ENCODE data around the gene SLIRP. TPM values are rescaled to one million over a fixed set of nuclear protein-coding genes. Genes with fewer than 3 reads are reported as not detected.
A peak's percentile ranks its signal among the peaks of the same experiment; 100 is the strongest.
"Not testable (repeated sequence)": the region's sequence is repeated elsewhere in the genome, so short reads cannot be mapped to it uniquely, and the experiment has no call there.

SLIRP gene
- total RNA-seq (2014; rRNA removed; shearing (Covaris generic)), result 382 and 479 TPM in 2 replicates

DNA sequence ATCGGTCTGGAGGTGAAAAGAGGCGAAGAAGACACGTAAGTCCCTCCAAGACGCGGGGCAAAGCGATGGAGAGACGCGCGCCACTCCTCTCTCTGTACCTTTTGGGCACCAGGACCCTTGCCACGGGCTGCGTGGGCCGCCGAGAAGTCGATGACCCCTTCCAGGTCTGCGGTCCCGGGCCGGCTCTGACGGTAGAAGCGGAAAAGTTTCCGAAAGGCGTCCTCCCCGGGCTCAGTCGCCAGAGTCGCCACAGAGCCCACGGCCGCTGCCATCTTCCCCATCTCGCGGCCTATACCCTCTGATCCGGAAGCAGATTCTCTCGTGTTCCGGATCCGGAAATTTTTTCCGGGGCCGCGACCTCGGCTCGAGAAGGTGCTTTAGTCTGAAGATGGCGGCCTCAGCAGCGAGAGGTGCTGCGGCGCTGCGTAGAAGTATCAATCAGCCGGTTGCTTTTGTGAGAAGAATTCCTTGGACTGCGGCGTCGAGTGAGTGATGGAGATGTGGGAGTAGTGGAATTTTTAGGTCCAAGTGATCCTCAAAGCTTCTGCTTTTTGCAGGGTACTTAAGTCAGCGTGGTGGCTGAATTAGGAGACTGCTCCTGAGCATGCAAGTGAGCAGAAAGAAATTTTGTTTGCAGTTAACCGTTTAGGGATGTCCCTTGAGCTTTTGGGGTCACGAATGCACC lies at the start of gene SLIRP, which contains the start of gene ALKBH1:
Gene SLIRP, plus strand, starts transcription at position 380 of the 685 bp plus-strand sequence. Its CDS starts 9 bp downstream, at position 389.
Gene ALKBH1, minus strand, starts transcription at position 300 of the 685 bp plus-strand sequence. Its CDS starts 19 bp downstream, at position 281.
- peak; percentile 65 for DNase-seq (ENCODE audit: low spot score)

DNA sequence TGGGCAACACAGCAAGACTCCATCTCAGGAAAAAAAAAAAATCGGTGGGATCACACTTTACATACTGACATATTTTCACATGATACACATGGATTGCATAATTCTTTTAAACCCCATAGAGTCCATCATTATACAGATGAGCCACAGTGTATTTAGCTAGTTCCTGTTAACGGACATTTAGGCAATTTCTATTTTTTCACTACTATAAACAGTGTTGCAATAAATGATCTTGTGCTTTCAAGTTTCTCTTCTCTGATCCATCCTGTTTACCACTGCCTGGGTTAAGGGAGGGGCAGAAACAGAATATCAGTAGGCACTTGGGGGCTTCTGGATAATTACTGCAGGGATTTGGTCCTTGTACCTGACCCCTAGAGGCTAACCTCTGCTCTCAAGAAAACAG lies 48.1 kb upstream of the SLIRP start:
- DNase-seq (ENCODE audit: low spot score), result no peak

DNA sequence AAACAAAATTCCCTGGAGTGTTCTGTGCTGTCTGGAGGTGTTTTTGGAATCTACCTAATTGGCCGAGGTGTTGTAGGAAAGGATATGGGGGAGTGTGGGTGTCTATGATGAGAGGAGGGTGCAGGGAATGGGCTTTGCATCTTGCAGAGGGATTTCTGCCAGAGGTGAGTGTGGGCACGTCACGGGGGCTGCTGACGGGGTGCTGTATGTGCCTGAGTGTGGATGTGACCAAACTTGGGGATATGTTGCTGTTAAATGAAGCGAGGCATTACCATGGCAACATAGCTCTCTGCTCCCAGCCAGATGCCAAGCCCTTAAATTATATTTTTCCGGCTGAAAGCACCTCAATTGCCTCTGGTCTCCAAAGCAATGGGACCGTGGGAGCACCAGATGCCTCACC lies 47.1 kb upstream of the SLIRP start:
- DNase-seq (ENCODE audit: low spot score), result no peak

DNA sequence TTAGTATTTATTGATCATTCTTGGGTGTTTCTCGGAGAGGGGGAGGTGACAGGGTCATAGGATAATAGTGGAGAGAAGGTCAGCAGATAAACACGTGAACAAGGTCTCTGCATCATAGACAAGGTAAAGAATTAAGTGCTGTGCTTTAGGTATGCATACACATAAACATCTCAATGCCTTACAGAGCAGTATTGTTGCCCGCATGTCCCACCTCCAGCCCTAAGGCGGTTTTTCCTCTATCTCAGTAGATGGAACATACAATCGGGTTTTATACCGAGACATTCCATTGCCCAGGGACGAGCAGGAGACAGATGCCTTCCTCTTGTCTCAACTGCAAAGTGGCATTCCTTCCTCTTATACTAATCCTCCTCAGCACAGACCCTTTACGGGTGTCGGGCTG lies 46.3 kb upstream of the SLIRP start:
- DNase-seq (ENCODE audit: low spot score), result not testable (repeated sequence)

DNA sequence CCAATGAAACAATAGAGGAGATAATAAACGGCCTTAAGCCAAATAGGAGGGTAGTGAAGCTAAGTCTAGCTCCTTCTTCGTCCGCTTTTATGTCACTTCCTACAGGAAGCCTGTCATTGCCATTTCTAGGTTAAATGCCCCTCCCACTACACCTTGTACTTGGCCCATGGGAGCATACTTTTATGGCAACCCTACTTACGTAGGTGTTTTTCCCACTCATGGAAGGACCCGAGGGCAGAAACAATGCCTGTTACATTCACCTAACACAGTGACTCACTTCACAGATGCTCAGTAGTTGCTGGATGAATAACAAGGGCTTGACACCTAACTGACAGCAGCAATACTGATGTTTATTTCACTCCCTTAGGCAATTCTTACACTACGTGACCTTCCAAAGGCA lies 44.6 kb upstream of the SLIRP start:
- peak; percentile 30 for DNase-seq (ENCODE audit: low spot score)

DNA sequence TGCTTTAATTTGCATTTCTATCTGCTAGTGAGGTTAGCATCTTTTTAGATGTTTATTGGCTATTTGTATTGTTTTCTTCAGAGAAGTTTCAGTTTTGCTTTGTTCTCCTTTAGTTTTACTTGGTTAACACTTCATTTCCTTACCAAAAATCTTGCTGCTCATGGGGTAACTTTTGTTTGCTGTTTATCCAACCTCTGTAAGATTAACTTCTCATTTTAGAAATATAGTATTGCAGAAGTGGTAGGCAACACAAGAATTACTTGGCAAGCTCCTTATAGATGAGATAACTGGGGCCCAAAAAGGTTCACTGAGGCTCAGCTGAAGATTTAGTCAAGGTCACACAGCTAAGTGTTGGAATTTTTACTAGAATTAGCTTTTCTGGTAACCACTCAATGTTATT lies 40.6 kb upstream of the SLIRP start:
- DNase-seq (ENCODE audit: low spot score), result no peak

DNA sequence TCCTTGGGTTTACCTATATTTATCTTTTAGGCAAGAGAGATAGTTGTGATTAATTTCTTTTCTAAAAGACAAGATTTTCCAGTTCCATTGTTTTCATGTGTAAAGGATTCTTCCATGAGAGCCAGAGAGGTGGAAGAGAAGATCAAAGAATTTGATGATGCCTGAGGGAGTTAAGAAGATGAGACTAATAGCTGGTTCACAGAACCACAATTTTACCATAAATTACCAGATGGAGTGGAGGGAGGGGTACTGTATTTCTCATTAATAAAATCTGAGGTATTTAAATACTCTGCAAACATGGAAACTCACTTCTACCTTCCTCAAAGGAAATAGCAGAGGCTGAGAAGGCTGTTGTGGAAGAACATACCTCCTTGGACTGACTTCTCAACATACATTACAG lies 34.7 kb upstream of the SLIRP start:
- no peak for DNase-seq (ENCODE audit: low spot score)

DNA sequence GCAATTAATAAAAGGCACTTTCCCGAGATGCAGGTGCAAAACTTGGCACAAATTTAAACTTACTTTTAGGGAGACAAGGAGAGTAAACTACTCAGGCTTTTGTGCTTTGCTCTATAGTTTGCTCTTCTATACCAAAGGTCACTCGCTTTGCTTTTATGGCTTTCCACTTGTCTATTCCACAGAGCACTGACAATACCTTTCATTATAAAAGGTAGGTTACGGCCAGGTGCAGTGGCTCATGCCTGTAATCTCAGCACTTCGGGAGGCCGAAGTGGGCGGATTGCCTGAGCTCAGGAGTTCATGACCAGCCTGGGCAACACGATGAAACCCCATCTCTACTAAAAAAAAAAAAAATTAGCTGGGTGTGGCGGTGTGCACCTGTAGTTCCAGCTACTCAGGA lies 33.0 kb upstream of the SLIRP start:
- no peak for DNase-seq (ENCODE audit: low spot score)

DNA sequence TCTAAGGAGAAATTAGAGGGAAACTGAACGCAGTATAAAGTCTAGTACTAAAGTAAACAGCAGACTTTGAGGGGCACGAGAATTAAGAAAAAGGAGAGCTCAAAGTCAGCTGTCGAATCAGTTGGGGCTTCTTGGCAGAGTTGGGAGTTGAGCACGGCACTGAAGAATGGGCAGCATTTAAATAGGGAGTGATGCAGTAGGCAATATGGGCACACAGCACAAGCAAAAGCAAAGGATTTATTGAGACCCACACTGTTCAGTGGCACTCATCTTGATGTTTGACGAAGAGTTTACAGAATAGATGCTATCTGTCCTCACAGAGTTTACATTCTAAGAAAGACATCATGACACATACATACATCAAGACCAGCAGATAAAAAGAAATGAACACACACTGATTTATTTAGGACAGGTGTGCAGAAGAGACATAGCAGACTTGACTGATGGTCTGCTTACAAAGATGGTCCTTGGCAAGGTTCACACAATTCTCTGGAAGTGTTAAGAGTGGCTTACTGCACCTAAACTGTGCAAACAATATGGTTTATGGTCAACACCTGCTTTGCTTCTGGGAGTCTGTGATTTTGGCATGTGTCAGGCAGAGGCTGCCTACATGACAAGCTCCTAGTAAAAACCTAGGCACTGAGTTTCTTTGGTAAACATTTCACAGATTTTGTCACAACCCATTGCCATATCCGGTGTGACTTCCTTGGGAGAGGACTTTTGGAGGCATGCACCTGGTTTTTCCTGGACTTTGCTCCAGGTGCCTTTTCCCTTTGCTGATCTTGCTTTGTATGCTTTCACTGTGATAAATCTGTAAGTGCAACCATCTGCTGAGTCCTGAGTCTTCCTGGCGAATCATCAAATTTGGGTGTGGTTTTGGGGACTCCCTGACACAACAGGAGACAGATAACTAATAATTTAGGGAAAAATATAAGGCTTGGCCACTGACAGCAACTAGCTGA lies 26.4 kb upstream of the SLIRP start:
- DNase-seq (ENCODE audit: low spot score), result peak; percentile 17

DNA sequence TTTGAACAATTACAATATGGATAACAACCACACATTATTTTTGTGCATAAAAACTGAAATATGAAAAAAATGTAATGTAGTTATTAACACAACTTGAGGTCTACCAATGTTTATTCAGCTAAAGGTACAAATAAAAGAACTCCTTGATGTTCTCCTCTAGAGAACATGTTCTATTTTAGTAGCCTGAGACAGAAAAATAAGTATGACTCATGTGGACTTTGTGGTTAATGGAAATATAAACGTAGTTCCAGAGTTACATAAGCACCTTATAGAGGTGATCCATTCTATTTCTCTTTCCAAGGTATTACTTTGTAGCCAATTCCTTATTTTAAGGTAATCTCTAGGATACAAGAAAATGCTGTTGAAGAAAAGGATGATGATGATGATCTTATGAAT lies 25.7 kb upstream of the SLIRP start:
- DNase-seq (ENCODE audit: low spot score), result peak; percentile 10

DNA sequence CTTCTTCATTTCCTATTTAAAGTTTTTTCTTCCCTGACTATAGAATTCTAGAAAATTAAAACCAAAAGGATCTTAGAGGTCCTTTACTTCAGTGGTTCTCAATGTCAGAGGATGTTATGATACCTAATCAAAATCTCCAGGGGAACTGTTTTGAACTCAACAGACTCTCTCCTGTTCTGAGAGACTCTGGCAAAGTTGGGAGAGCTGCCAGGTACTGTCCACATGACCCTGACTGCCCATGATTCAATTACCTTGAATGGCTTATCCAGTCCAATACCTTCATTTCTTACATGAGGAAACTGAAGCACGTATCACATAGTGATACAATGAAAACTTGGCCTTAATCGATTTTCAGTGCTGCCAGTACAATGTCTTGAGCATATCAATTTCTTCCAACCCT lies 16.6 kb upstream of the SLIRP start:
- DNase-seq (ENCODE audit: low spot score), result no peak

DNA sequence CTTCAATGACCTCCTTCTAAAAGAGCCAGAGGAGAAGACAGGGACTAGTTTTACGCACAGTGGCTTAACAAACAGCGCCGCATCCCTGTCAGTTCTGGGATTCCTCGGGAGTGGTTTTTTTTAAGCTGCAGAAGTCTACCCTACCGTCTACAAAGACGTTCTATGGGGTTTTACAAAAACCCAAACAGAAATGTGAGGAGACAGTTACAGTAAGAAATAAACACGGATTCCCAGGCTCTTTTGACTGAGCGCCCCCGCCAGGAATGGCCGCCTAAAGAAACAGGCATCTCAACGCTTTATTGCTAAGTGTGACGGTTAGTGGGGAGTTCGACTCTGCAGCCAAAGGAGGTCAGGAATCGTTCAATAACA lies 564 bp upstream of the SLIRP start:
- peak; percentile 20 for DNase-seq (ENCODE audit: low spot score)

DNA sequence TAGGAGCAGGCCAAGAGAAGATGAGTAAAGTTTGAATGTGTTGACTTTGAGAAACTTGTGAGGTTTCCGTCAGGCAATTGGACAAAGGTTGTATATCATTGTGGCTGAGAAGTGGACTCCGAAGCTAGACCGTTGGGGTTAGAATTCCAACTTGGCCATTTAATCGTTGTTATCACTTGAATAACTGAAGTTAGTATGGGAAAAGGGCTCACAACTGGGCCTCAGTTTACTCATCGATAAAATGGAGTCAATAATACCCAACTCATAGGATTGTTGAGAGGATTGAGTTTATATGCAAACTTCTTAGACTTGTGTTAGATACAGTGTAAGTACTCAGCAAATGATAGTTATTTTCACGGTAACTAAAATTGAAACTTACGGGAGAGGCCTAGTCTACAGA lies 846 bp downstream of the SLIRP start:
- no peak for DNase-seq (ENCODE audit: low spot score)

DNA sequence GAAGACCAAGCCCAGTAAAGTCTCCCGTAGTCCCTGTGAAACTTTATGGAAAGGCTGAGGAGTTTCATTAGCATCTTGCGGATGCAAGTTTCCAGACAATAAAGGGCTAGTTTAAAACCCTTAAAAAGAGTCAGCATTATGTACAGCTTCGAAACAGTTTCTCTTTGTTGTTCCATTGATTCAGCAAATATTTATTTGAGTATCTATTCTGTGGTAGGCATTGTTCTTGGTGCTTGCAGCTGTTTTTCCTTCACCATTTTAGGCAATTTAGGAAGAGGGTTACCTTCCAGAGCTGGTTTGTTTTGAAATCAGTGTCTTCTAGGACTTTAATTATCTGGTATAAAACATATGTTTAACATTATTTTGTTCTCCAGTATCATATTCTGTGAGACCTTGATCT lies 1.5 kb downstream of the SLIRP start:
- DNase-seq (ENCODE audit: low spot score), result no peak

DNA sequence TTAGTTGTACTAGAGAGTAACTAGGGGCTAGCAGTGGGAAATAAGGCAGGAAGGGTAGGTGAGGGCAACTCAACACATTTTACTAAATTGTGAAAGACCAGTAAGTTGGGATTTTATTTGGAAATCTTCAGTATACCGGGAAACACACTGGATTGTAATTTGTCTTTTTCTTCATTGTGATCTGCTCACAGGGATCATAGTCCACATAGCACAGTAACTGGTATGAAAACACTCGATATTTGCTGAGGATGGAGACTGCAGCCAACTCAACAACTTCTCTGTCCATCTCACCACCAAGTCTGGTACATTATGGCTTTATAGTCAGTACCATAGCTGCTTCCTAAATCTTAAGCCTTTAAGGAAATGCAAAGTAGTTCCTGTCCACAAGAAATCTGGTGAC lies 2.5 kb downstream of the SLIRP start:
- no peak for DNase-seq (ENCODE audit: low spot score)

DNA sequence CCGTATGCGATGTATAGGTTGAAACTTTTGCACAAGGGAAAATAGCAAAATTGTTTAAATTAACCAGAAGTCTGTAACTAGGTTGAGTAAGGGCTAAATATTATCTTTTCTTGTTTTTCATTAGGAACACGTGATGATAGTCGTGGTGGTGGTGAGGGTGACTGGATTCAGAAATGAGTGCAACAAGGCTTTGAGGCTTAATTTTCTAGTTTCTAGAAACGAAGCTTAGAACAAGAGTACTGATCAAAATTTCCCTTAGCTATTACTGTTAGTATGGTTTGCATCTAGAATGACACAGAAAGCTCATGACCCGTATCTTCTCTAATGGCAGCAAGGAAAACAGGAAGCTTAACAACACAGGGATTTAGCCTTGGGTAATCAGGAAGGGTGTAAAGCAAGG lies 7.0 kb downstream of the SLIRP start:
- no peak for DNase-seq (ENCODE audit: low spot score)

DNA sequence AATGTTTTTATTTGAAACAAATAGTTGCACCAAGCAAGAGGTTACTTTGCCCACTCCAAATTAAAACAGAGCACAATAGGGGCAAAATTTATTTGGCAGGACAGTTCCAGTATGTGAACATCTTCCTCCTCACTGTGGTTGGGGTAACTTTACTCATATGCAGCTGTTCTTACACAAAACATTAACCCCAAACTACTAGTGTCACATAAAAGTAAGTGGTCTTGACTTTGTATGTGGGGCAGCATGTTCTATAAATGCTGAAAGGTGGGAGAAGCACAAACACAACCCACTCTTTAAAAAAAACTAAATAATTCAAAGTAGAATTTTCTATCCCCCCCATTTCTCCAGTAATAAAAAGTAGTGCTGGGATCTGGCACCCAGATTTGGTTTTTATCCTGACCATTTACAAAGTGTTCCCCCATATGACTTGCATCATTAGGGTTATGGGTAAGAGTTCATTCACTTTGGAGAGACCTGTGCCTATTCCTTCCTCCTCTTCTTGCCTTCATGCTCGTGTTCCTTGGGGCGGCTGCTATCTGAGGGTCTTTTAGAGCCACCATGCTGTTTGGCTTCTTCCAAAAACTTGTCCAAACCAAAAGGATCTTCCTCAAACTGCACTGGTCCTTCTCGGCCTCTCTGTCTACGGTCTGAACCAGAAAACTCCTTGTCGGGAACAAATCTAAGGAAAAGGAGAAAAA lies 9.9 kb downstream of the SLIRP start:
- DNase-seq (ENCODE audit: low spot score), result no peak

DNA sequence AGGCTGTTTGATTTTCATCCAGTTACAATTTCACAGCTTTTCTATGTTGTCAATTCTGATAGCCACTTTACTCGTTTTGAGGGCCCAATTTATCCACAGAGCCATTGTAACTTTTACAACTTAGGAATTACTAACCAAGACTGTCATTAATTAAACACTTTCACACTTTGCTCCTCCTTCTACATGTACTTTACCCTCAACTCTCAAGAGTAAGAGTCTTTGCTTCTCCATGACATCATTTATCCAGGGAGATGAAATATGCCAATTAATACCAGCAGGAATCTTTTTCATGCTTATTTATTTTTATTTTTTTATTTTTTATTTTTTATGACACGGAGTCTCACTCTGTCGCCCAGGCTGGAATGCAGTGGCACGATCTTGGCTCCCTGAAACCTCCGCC lies 13.5 kb downstream of the SLIRP start:
- DNase-seq (ENCODE audit: low spot score), result no peak

DNA sequence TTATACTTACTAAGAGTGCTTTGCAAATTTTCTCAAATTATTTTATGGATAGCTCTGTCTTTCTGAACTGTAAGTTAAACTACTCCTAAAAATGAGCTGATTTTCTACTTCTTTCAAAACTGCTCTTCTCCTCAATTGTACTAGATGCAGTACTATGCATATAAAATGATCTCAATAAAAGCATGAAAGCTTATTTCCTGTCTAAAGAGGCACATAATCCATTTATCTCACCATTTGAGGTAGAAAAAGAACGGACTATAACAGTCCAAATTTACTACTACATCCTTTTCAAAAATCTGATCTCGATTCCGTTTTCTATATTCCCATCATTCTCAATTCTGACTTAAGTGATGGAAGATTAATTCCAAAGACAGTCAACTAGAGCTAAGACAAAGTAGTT lies 14.4 kb downstream of the SLIRP start:
- no peak for DNase-seq (ENCODE audit: low spot score)

DNA sequence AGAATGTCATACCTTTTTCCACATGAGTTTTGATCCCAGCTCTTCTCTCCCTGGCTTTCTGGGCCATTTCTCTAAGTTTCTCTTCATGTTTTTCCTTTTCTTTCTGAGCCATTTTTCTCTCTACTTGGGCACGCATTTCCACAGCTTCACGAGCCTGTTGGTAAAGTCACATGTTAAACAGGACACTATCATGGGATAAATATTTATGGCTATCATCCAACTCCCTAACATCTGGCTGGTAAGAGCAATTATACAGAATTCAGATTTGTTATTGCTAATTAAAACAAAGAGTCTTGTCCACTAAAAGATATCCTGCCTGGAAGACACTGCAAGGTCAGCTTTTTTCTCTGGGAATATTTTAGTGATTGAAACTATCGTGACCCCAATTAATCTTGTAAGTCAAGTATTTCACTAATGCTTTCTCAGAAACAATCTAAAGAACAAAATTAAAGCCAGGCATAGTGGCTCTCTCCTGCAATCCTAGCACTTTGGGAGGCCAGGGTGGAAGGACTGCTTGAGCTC lies 23.1 kb downstream of the SLIRP start:
- no peak for DNase-seq (ENCODE audit: low spot score)

DNA sequence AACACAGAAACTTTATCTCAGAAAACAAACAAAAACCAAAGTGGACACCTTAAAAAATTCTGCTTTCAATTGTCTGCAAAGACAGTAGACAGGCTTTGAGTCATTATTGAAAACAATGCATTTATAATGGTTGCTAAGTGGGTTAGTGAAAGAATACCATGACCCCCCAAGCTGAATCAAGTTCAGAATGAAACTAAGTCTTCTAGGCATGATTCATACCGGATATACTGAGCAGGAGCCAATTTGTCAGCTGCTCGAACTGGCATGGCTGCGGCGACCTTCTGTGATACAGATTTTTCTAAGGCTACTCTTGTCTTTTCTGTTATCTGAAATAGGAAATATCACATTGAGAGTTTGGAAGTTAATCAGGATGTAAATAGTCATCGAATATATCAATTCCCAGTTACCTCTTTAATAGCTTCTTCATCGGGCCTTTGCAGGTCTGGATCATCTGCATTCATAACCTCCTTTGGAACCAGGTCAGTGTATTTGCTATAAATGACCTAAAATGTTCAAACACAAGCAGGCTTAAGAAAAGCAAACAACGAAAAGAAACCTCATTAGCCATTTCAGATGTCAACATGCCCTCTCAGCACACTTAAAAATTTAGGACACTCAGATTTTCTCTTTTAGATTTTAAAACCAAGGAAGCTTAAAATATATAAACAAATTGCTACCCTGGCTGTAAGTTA lies 30.8 kb downstream of the SLIRP start:
- DNase-seq (ENCODE audit: low spot score), result peak; percentile 16

DNA sequence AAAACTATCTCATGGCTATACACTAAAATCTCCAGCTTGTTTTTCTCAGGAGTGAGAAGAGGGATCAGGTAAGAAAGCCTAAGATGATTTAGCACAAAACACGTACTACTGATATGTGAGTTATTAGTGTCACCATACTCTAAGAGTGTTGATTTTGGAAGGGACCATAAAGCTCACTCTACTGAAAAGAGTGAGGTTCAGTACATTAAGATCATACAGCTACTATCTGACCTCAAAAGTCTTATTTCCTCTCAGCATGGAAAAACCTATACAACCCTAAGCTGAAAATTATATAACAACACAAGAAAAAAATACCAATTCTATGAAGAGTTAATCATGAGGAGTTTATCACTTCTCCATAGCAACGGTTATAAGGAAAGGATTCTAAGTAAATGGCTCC lies 33.5 kb downstream of the SLIRP start:
- DNase-seq (ENCODE audit: low spot score), result no peak

Data from A172 (cell line).